A673 (cell line): Measurements from ENCODE around the gene HSF2. TPM values are rescaled to one million over a fixed set of nuclear protein-coding genes. Genes with fewer than 3 reads are reported as not detected.

Experiments used
- BruUV-seq: library from RNA; stranded (reverse); fragments of 400-500 nt; replicated peaks from 2 replicates; lab custom pipeline; 2021; lab: Mats Ljungman, UMichigan
- CTCF ChIA-PET: fragments of 300-600 bp; sonication (Branson Sonifier 250); formaldehyde crosslinking; loops from one replicate; lab custom pipeline; 2022; ENCODE audit warnings: antibody characterized with exemption; lab: Charles Lee
- POLR2A ChIA-PET: fragments of 300-600 bp; sonication (Branson Sonifier 250); formaldehyde crosslinking; loops from one replicate; lab custom pipeline; 2022; ENCODE audit warnings: antibody characterized with exemption; ENCODE audit not compliant: low non-redundant PET; lab: Charles Lee
- DNase-seq: peaks from one replicate; pipeline ENCODE4 v3.0.0-alpha.2; 2015; ENCODE audit warnings: low spot score
- H3K27ac ChIP-seq: fragments of 200-600 bp; sonication (generic); 2 replicates; pipeline ENCODE4 v1.5.1; 2016; ENCODE audit warnings: mixed run types, low read depth, mild to moderate bottlenecking, mixed read lengths, antibody characterized with exemption, low read length; ENCODE audit not compliant: poor library complexity, severe bottlenecking
- H3K27me3 ChIP-seq: fragments of 200-600 bp; sonication (generic); replicated peaks from 2 replicates; pipeline ENCODE4 v1.6.1; 2017; ENCODE audit warnings: mixed run types, low read depth, mild to moderate bottlenecking, mixed read lengths, antibody characterized with exemption, low read length; ENCODE audit not compliant: insufficient read depth, poor library complexity
- H3K36me3 ChIP-seq: fragments of 200-600 bp; sonication (generic); 2 replicates; pipeline ENCODE4 v1.6.1; 2016; ENCODE audit warnings: mixed run types, mild to moderate bottlenecking, mixed read lengths, antibody characterized with exemption, low read length; ENCODE audit not compliant: insufficient read depth, poor library complexity, severe bottlenecking
- H3K4me1 ChIP-seq: fragments of 200-600 bp; sonication (generic); 2 replicates; pipeline ENCODE4 v1.6.1; 2017; ENCODE audit warnings: mixed run types, mild to moderate bottlenecking, mixed read lengths, antibody characterized with exemption, low read length; ENCODE audit not compliant: insufficient read depth, poor library complexity, severe bottlenecking
- H3K4me3 ChIP-seq: fragments of 200-600 bp; sonication (generic); 2 replicates; pipeline ENCODE4 v1.5.1; 2016; ENCODE audit warnings: low read depth, mixed run types, mild to moderate bottlenecking, mixed read lengths, low read length; ENCODE audit not compliant: poor library complexity, severe bottlenecking
- H3K9me3 ChIP-seq: fragments of 200-600 bp; sonication (generic); 2 replicates; pipeline ENCODE4 v1.6.1; 2016; ENCODE audit warnings: mixed run types, low read depth, mild to moderate bottlenecking, mixed read lengths, antibody characterized with exemption, low read length; ENCODE audit not compliant: poor library complexity, severe bottlenecking
- EZH2 ChIP-seq: fragments of 200-600 bp; sonication (generic); IDR thresholded peaks from 2 replicates; pipeline ENCODE4 v1.6.1; 2017; ENCODE audit warnings: borderline replicate concordance, low read depth, mild to moderate bottlenecking, mixed read lengths, antibody characterized with exemption, low read length; ENCODE audit not compliant: poor library complexity, severe bottlenecking
- intact Hi-C: fragments of 100-400 bp; cut with micrococcal nuclease; formaldehyde crosslinking; loops from one replicate; pipeline ENCODE4 v1.10.0; 2022; ENCODE audit not compliant: unreplicated experiment
- total RNA-seq: library from RNA; stranded (reverse); gene quantifications from 2 replicates; pipeline ENCODE4 v1.2.3, GENCODE V29; 2021
- TF ChIP-seq, protein P1 (sequence below): fragments of 300-800, 200-600 bp; sonication (generic); conservative IDR thresholded peaks from 2 replicates; pipeline ENCODE4 v1.5.1; 2017; ENCODE audit warnings: low read depth, mild to moderate bottlenecking, antibody characterized with exemption, low read length, moderate library complexity, mixed read lengths

Gene HSF2
- total RNA-seq, 1 experiment from 2014 or later: 27.5 TPM

- peaks cover 86% of the 10 kb centered on the region for H3K36me3 ChIP-seq
- CTCF ChIA-PET: no interaction called here
- no peaks in the 10 kb centered on the region for H3K9me3 ChIP-seq
- DNase-seq: no peak
- H3K27me3 ChIP-seq: no peaks in the 10 kb centered on the region
- TF ChIP-seq, protein P1, sequence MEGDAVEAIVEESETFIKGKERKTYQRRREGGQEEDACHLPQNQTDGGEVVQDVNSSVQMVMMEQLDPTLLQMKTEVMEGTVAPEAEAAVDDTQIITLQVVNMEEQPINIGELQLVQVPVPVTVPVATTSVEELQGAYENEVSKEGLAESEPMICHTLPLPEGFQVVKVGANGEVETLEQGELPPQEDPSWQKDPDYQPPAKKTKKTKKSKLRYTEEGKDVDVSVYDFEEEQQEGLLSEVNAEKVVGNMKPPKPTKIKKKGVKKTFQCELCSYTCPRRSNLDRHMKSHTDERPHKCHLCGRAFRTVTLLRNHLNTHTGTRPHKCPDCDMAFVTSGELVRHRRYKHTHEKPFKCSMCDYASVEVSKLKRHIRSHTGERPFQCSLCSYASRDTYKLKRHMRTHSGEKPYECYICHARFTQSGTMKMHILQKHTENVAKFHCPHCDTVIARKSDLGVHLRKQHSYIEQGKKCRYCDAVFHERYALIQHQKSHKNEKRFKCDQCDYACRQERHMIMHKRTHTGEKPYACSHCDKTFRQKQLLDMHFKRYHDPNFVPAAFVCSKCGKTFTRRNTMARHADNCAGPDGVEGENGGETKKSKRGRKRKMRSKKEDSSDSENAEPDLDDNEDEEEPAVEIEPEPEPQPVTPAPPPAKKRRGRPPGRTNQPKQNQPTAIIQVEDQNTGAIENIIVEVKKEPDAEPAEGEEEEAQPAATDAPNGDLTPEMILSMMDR: no peak
- no peak for TF ChIP-seq EZH2
- intact Hi-C loops: no loop called here
- H3K4me1 ChIP-seq: no peaks in the 10 kb centered on the region
- no TSS peak for BruUV-seq
- no peak overlapping the region for H3K27ac ChIP-seq
- POLR2A ChIA-PET: no interaction called here
- no peak overlapping the region for H3K4me3 ChIP-seq
These were observed 29.3 kb downstream of the HSF2 start for GRCh38 chr6:122428781-122429180.

DNA sequence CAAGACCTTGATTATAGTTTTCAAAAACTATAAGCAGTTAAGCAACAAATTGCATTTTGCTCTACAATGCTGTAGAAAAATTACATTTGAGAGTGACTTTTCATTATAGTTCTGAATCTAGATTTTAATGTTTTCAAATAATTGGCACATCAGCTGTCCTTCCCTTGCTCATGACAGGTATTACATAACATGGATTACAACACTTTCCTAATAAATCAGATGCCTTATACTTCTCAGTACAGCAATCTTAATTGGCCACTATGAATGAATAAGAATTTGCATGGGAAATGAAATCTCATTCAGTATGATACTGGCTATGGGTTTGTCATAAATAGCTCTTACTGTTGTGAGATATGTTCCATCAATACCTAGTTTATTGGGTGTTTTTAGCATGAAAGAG is 29.9 kb downstream of the HSF2 start:
- TF ChIP-seq, protein P1: no peak
- TF ChIP-seq EZH2: no peak
- no TSS peak for BruUV-seq
- intact Hi-C loops: no loop called here
- Histone ChIP-seq H3K27ac (no peak overlapping the region), H3K9me3 (no peaks in the 10 kb centered on the region), H3K4me1 (no peaks in the 10 kb centered on the region), H3K27me3 (no peaks in the 10 kb centered on the region), H3K4me3 (no peak overlapping the region), H3K36me3 (peaks cover 86% of the 10 kb centered on the region)
- ChIA-PET POLR2A (no interaction called here), CTCF (no interaction called here)
- DNase-seq: no peak

DNA sequence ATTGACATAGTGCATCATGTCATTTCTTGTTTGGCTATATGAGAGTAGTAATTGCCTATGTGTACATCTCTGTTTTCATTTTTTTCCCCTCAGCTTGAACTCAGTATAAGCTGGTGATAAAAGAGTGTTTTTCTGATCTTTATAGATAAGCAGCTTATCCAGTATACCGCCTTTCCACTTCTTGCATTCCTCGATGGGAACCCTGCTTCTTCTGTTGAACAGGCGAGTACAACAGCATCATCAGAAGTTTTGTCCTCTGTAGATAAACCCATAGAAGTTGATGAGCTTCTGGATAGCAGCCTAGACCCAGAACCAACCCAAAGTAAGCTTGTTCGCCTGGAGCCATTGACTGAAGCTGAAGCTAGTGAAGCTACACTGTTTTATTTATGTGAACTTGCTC is 32.3 kb downstream of the HSF2 start:
- POLR2A ChIA-PET: no interaction called here
- no peak overlapping the region for H3K4me3 ChIP-seq
- DNase-seq: no peak
- H3K27me3 ChIP-seq: no peaks in the 10 kb centered on the region
- no peaks in the 10 kb centered on the region for H3K9me3 ChIP-seq
- TF ChIP-seq, protein P1: no peak
- TF ChIP-seq EZH2: no peak
- no peak overlapping the region for H3K27ac ChIP-seq
- H3K36me3 ChIP-seq: peaks cover 78% of the 10 kb centered on the region
- CTCF ChIA-PET: no interaction called here
- no peaks in the 10 kb centered on the region for H3K4me1 ChIP-seq
- BruUV-seq: no TSS peak
- intact Hi-C loops: no loop called here
